Gastrocnemius medialis (tissue), 4 donors: ENCODE data around the gene CASP9.

ENCODE experiments used
- POLR2A ChIP-seq, 2 donors: fragments of 450-650 bp; IDR thresholded peaks; one replicate each; pipeline ENCODE4 v1.6.1; 2017; ENCODE audit warnings: antibody characterized with exemption in 2 of 2, mild to moderate bottlenecking in 2 of 2, moderate library complexity in 2 of 2
- TF ChIP-seq, protein P1 (sequence below), 5 experiments: fragments of 450-650 bp in 3 of 5; fragments of 200-600 bp in 2 of 5; sonication (generic) in 2 of 5; IDR thresholded peaks in 4 of 5; conservative IDR thresholded peaks in 1 of 5; 1 replicate in 4 of 5; 2 replicates in 1 of 5; pipeline ENCODE4 v1.5.1; 2016 to 2019; ENCODE audit warnings: antibody characterized with exemption in 5 of 5, mild to moderate bottlenecking in 3 of 5, moderate library complexity in 3 of 5

DNA sequence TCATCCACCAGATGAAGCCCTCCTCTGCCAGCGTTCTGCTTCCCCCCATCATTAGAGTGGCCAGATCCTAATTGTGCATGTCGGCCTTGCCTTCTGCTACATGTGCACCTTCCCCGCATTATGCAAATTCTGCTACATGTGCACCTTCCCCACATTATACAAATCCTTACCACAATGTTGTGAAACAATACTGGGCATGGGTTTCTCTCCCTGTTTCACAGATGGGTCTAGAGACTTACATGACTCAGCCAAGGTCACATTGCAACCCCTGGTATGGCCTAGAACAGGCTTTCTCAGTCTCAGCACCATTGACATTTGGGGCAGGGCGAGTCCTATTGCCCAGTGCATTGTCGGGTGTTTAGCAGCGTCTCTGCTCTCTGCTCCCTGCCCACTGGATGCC, 68.5 kb downstream of the CASP9 start:
- TF ChIP-seq, protein P1, sequence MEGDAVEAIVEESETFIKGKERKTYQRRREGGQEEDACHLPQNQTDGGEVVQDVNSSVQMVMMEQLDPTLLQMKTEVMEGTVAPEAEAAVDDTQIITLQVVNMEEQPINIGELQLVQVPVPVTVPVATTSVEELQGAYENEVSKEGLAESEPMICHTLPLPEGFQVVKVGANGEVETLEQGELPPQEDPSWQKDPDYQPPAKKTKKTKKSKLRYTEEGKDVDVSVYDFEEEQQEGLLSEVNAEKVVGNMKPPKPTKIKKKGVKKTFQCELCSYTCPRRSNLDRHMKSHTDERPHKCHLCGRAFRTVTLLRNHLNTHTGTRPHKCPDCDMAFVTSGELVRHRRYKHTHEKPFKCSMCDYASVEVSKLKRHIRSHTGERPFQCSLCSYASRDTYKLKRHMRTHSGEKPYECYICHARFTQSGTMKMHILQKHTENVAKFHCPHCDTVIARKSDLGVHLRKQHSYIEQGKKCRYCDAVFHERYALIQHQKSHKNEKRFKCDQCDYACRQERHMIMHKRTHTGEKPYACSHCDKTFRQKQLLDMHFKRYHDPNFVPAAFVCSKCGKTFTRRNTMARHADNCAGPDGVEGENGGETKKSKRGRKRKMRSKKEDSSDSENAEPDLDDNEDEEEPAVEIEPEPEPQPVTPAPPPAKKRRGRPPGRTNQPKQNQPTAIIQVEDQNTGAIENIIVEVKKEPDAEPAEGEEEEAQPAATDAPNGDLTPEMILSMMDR (IDR thresholded peaks at IDR 0.05 in 4 of 5, conservative IDR thresholded peaks at IDR 0.05 in 1 of 5): no peak
- TF ChIP-seq POLR2A (IDR thresholded peaks at IDR 0.05): no peak
